Measurements from ENCODE around the gene CDH8. TPM values are rescaled to one million over a fixed set of nuclear protein-coding genes. Genes with fewer than 3 reads are reported as not detected.

The CDH8 gene
- total RNA-seq, 1 experiment from 2014 or later: 1.3 TPM

DNA sequence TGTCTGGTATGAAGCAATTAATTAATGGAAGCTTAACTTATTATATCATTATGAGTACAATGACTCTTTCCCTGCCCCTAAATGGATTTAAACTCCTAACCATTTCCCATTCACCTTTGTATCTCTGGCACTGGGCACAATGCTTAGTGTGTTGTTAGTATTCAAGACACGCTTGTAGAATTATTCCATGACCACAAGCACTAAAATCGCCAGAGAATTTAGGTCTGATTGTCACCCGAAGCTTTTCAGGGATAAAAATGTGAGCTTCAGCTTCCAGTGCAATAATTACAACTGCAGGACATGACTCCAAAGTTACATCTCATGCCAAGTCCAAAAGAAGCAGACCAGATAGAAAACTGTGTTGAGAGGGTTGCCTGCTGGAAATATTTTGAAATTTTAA lies 101.6 kb downstream of the CDH8 start:
- DNase-seq (ENCODE audit: low read depth): no peak

DNA sequence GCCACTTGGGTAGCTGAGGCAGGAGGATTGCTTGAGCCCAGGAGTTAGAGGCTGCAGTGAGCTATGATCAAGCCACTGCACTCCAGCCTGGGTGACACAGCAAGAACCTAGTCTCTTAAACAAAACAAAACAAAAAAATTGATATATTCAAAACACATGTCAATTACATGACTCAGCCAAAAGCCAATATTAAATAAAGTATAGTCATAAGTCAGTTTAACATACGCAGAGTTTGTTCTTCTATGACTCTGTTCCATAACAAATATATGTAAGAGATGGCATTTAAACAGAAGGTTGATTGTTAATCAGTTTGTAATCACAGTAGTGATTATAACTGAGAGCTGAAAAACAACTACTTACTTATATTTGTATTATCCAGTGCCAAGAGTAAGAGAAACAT lies 106.5 kb downstream of the CDH8 start:
- no peak for DNase-seq (ENCODE audit: low read depth)

DNA sequence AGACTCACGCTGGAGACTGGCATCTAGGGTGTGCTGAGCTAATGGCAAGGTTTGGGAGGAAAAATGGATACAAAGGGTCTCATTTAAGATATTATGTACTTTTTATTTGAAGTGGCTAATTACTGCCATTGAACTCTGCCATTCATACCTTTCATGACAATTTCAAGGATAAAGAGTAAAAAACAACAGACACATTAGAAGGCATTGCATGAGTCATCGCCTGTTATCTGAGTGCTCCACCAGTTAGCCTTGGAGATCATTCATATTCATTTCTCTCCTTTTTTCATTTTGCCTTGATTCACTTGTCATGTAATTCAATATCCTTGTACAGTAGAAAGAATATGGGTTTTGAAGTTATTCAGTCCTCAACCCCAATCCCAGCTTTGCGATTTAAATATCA lies 109.5 kb downstream of the CDH8 start:
- DNase-seq (ENCODE audit: low read depth): no peak

DNA sequence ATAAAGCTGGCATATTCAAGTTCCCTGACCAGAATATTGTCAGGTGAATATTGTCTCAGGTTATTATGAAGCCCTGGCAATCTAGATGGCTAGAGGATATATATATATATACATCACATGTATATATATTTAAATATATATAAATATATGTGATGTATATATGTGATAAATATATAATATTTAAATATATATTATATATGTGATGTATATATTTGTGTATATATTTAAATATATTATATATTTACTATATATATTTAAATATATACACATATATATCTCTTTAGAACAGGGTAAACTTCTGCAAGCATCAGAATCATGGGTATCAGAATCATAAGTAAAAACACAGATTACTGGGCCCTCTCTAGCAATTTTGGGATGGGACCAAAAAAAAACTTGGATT lies 112.6 kb downstream of the CDH8 start:
- DNase-seq (ENCODE audit: low read depth): no peak

DNA sequence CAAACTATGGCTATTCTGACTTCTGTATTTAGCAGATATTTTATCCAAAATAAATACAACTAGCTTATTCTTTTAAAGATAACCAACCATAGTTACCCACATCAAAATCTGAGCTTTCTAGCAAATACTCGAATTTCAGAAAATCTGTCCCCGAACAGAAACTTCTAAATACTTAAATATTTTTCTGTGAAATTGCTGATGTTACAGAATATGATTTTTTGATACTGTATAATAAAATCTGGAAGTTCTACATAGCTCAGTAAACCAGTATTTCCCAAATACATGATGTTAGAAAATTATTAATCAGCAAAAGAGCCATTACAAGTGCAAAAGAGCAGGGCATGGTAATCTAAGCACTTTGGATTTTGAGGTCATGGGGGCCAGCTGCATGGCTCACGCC lies 114.9 kb downstream of the CDH8 start:
- DNase-seq (ENCODE audit: low read depth): no peak

DNA sequence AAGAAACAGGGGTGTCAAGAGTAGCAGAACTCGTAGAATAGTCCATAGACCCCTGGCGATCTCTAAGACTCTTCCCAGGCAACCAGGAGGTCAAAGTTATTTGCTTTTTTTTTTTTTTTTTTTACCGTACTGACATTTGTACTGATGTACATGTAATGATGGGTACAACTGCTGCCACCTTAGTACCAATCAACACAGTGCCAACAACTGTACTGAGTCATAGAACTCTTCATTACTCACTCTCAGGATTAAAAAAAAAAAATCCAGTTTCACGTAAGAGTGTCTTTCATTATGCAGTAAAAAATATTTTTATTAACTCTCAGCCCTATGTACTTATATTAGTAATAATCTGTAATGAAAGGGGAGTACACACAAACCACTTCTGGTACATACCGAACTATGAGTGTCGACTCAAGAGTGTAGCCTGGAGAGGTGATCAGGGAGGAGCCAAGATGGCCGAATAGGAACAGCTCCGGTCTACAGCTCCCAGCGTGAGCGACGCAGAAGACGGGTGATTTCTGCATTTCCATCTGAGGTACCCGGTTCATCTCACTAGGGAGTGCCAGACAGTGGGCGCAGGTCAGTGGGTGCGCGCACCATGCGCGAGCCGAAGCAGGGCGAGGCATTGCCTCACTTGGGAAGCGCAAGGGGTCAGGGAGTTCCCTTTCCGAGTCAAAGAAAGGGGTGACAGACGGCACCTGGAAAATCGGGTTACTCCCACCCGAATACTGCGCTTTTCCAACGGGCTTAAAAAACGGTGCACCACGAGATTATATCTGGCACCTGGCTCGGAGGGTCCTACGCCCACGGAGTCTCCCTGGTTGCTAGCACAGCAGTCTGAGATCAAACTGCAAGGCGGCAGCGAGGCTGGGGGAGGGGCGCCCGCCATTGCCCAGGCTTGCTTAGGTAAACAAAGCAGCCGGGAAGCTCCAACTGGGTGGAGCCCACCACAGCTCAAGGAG lies 118.1 kb downstream of the CDH8 start:
- DNase-seq (ENCODE audit: low read depth): peak; percentile 7

DNA sequence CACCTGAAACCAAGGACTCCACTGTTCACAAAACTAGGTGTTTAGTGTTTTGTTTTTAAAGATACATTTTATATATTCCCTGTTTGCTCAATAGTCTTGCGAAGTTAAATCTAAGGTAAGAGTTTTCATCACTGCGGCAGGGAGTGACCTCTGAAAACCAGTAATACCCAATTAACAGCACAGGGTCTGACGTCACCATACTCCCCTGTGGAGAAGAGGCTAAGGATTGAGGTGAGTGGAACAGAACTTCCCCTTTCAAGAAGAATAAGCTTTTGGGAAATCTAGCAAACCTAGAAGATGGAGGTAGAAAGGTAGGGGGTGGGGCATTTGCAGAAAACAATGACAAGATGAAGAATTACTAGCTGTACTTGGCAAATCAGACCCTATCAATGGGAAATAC lies 120.7 kb downstream of the CDH8 start:
- DNase-seq (ENCODE audit: low read depth): no peak

DNA sequence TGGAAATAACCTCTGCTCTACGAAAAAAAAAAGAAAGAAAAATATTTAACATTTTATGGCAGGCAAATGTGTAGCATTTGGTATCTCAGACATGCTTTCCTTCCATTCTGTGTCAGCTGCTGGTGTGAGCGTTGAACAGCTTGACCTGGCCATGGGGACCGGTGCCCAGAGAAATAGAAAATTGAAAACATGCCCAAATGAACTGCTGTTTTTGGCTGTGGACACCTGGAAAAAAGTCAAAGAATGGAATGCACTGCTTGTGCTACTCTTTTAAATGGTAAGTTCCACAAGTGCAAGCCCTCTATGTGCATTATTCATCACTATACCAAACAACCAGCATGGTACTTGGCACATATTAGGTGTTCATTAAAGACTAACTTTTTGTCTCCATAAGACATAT lies 127.2 kb downstream of the CDH8 start:
- DNase-seq (ENCODE audit: low read depth): no peak

DNA sequence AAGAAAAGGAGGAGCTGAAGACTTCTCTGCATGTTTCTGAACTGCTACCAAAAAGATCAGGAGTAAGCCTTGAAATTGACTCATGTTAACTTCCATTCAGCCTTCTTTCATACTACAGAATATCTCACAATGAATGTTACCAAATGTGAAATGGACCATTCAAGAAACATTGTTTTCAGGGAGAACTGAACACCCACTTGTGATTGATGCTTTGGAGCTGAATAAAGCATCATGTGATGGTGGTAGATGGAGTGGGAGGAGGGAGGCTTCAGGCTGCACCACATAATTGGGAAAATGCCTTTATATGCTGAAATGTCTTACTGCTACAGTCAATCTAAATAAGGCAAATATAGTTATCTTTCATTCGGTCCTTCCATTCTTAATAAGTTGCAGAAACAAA lies 127.8 kb downstream of the CDH8 start:
- DNase-seq (ENCODE audit: low read depth): no peak

DNA sequence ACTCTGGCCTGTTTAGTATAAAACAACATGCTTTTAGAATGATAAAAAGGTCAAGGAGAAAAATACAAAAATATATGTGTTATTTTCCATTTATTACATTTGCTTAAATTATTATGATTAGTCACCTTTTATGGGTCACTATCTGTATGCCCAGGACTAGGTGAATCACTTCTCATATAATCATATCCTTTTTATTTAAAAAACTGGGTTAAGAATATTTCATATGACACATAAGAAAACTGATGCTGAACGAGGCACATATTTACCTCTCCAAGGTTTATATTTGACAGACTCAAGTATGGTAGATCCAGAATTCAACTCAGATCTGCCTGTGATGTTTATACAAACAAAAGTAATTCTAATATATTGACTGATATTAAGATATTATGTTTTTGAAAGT lies 134.5 kb downstream of the CDH8 start:
- DNase-seq (ENCODE audit: low read depth): no peak

DNA sequence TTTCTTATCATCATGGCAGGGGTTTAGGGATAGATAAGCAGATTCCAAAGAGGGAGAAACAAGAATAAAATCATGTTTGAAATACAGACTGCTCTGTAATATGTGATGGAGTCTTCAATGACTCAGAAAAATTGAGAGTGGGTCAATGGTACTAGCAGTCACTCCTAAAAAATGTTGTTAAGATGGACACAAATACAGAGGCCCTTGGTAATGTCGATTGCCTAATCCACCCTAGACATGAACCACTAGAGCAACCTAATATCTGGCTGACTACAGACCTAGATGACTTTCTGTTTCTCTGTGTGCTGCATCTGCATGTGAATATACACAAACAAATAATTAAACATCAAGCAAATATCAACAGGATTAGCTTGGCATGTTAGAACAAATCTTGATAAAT lies 135.8 kb downstream of the CDH8 start:
- peak; percentile 9 for DNase-seq (ENCODE audit: low read depth)

DNA sequence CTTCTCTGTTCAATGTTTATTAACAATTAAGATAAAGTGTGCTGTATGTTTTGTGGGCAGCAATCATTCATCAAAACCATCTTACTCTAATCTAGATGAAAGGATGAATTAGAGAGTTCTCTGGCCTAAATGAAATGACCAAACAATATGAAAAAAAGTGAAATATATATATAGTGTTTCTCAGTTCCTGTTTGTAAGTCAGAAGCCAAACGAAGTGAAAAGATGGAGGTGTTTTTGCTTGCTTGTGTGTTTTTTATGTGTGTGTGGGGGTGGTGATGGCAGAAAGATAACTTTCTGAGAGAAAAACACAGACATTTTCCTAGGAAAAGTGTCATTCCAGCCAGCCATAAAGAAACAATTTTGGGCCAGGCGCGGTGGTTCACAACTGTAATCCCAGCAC lies 138.6 kb downstream of the CDH8 start:
- DNase-seq (ENCODE audit: low read depth): no peak

DNA sequence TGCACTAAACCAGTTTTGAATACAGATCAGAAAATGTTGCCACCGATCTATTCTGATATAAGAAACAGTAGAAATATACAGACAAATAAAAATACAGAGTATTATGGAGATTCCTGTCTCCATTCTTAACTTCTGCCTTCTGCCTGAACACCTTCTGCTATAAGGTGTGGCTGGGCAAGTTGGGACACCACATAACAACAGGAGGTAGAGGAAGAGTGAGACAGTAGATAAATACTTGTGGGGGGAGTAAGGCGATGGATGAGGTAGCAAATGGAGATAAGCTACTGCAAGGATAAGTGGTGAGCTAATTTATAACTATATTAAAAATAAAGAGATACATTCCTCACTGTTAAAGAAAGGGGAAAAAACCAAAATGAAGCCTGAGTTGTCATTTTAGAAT lies 143.7 kb downstream of the CDH8 start:
- DNase-seq (ENCODE audit: low read depth): no peak

DNA sequence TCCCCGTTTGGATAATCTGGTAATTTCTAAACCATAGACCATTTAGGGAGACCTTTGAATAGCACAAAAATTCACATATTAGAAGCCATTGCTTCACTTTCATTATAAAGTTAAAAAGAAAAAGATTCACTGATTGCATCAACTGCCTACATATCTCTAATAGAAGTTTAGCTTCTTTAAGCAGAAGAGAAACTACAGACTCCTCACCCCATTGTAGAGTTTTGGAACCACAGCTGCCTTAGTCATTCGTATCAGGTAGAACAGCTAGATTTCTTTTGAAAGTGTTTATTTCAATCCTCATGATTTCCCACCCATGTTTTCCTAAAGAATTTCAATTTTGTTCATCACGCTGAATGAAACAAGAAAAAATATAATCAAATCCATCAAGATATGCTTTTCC lies 144.8 kb downstream of the CDH8 start:
- no peak for DNase-seq (ENCODE audit: low read depth)

DNA sequence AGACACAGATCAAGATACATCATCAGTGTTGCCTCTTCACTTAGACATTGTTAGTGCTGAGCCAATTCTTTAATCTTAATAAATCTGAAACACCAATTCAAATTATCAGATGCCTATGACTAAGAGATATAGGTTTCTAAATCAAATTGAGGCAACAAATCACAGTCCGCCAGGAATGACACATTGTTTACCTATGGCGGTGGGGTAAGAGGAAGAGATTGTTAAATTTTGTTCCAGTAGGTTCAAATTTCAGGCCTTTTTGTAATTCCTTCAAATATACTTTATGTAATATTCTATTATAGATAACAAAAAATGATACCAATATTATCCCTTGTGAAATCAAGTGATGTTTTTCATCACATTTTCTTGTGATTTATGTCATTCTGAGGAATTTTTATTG lies 145.9 kb downstream of the CDH8 start:
- DNase-seq (ENCODE audit: low read depth): no peak

DNA sequence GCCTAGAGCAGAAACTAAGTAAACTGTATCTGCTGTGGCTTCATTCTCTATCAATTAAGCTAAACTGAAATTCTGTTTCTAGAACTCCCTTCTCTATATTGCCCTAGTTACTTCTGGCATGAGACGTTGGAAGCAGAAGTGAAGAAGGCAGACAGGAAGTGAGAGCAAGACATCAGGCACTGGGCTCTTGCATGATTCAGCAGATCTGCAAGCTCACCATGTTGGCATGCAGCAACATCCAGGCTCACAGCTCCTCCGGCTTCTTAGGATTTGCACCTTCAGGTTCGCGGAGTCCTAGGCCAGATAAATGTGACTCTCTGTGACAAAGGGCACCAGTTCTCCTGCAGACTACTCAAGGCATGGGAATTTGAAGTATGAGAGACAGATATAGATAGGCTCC lies 148.3 kb downstream of the CDH8 start:
- peak; percentile 15 for DNase-seq (ENCODE audit: low read depth)

DNA sequence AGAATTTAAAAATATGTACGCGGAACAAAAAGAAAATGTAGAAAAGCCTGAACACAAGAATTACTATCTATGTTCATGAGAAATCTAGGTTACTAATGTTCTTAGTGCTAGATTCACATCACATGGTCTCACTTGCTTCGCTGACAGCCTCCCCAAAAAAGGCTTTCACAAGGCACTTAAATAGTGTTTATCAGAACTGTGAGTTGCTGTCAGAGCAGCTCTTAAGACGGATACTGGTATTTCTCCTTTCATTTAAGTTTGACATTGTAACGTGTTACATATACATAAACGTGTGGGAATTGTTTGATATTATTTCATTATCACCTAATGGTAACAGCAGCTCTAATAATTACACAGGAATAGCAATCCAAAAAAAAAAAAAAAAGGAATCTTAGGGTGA lies 150.9 kb downstream of the CDH8 start:
- DNase-seq (ENCODE audit: low read depth): no peak

DNA sequence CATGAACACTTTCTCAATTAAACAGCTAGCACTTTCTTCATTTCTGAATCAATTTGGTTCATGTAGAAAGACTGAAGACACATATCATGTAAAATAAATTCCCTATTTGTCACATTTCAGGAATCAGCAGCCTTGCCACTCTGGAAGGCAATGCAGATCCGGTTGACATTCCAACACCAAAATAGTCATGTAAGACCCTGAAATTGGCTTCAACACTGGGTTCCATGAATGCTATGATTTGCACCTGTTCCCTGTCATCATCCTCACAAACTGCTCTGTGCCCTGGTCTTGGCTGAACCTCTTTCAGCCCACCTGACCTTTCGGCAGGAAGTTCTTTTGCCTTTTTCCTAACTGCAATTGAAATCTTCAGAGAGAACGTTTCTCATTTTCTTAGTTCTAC lies 156.9 kb downstream of the CDH8 start:
- DNase-seq (ENCODE audit: low read depth): no peak

DNA sequence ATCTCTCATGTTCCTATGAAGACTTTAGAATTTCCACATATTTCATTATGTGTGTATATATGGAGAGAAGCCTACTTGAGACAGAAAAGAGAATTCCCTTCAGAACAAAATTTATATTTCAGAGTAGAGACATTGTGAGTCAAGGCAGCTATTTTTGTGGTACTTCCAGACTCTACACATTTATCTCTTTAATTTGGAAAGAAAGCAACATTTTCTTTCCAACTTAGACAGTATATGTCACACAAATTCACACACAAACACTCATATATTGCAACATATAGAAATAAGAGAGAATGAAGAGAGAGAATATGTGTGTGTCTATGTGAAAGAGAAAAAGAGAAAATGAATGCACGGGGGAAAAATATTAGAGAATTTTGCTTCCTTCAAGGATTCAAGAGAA lies 158.8 kb downstream of the CDH8 start:
- no peak for DNase-seq (ENCODE audit: low read depth)

DNA sequence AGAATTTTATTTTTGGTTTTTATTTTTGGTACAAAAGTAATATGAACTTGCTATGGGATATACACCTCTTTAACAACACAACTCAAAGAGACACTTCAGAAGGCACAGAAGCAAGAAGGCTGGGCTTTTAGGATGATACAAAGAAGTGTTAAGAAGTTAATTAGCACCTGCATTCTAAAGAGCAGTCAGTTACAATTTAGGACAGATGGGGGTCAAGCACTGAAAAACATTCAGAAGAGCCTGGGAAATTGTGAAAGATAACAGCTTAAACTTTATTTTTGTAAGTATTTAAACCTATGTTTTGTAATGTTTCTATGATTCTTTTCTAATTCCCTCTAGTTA lies 163.5 kb downstream of the CDH8 start:
- no peak for DNase-seq (ENCODE audit: low read depth)

DNA sequence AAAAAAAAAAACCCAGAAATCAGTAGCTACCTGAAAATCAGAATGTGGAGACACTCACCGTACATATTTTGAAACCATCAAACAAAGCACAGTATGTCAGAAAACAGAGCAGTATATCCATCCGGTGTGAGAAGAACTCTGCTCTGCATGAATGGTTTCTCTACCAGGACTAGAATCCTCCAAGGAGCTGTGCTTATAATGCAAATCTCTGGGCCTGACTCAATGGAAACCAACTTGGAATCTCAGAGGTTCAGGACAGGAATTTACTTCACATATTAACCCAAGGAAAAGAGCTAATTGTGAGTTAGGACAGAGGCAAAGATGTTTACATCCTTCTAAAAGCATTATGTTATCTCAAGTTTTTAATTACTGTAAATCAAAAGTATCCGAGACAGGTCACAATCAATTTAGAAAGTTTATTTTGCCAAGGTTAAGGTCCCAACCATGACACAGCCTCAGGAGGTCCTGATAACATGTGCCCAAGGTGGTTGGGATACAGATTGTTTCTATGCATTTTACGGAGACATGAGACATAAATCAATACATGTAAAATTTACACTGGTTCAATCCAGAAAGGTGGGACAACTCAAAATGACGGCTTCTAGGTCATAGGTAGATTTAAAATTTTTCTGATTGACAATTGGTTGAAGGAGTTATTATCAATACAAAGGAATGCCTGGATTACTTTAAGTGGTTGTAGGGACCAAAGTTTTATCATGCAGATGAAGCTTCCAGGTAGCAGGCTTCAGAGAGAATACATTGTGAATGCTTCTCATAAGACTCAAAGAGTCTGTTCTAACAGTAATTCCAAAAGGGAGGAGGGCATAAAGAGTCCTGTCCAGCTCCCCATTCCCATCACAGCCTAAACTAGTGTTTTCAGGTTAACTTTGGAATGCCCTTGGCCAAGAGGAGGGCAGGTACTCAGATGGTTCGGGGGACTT lies 164.1 kb downstream of the CDH8 start:
- no peak for DNase-seq (ENCODE audit: low read depth)

DNA sequence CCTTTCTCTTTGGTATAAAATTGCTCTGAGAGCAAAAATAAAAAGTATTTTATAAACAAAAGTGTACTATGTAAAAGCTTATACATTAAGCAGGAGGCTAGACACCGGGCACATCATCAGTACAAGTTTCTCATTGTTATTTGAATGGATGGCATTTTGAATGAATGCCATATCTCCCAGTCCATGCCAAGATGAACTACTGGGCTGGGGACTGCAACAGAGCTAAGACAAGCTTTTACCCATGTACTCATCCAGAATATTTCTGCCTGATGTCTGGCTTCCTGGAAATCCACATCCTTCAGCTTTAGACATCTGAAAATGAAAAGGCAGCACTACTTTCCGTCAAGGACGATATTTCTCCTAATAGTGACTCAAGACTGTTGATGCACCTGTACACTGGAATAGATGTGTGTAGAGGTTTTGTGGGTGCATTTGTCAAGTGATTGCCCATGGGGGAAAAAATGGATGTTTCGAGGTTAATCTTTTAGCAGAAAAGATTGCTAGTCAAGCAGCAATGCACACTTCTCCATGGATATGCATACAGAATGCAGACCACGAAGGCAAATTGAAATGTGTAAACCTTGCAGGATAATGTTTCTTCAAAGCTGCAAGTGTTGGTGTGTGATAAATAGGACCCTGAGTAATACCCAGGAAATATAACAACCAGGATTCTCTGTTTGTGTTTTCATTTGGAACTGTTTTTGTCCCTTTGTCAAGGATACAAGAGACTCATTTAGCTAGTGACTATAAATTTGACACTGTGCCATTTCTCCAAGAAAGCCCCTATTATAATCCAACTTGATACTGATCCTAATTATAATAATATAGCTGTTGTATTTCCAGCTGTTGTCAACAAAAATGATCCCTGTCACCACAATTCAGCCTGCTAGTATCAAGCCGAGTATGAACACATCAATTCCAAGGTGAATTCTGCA lies 173.8 kb downstream of the CDH8 start:
- no peak for DNase-seq (ENCODE audit: low read depth)

Measured in RPMI7951 (cell line).